OCI-LY3 (cell line): ENCODE data around the gene SEMA6A.

Experiments
- EZH2phosphoT487 ChIP-seq: fragments of 200-600 bp; shearing (Covaris generic); IDR thresholded peaks from 2 replicates; pipeline ENCODE4 v1.6.1; 2018; ENCODE audit warnings: antibody characterized with exemption, mixed run types, low read depth
- TF ChIP-seq, protein P1 (sequence below): fragments of 200-600, 300-600 bp; sonication (generic); IDR thresholded peaks from 2 replicates; pipeline ENCODE4 v1.5.1; 2014; ENCODE audit warnings: antibody characterized with exemption, low read length, low read depth

DNA sequence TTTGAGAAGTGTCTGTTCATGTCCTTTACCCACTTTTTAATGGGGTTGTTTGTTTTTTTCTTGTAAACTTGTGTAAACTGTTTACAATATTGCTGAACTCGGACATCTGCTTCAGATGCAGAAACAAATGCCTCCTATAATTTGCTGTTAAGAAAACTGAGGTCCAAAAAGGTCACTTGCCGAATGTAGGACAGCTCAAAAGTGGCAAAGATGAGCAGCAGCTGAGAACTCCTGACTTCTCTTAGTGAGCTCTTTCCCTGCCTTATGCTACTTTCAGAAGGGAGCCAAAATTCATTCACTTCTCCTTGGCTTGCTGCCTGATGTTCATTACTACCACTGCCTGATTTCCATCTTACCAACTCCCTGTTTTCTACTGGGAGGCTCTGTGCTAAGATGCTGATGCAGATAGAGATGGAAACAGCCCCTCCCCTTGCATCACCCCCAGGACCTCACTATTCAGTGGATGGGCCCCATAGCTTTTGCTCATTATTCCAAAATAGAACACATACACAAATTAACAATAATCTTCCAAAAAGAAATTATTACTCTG, 60.1 kb downstream of the SEMA6A start:
- TF ChIP-seq, protein P1, sequence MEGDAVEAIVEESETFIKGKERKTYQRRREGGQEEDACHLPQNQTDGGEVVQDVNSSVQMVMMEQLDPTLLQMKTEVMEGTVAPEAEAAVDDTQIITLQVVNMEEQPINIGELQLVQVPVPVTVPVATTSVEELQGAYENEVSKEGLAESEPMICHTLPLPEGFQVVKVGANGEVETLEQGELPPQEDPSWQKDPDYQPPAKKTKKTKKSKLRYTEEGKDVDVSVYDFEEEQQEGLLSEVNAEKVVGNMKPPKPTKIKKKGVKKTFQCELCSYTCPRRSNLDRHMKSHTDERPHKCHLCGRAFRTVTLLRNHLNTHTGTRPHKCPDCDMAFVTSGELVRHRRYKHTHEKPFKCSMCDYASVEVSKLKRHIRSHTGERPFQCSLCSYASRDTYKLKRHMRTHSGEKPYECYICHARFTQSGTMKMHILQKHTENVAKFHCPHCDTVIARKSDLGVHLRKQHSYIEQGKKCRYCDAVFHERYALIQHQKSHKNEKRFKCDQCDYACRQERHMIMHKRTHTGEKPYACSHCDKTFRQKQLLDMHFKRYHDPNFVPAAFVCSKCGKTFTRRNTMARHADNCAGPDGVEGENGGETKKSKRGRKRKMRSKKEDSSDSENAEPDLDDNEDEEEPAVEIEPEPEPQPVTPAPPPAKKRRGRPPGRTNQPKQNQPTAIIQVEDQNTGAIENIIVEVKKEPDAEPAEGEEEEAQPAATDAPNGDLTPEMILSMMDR = no peak
- TF ChIP-seq EZH2phosphoT487 = no peak
